MM.1S (cell line): ENCODE results near the gene FMNL1.

Source experiments
- DNase-seq: peaks from one replicate; pipeline ENCODE4 v3.0.0-alpha.2; 2015
- H2AFZ ChIP-seq: fragments of 300-600 bp; sonication (generic); 2 replicates; pipeline ENCODE4 v1.6.0; 2016; ENCODE audit warnings: antibody characterized with exemption, low read length
- H3F3A ChIP-seq: fragments of 300-600 bp; sonication (generic); 2 replicates; pipeline ENCODE4 v1.6.1; 2016; ENCODE audit warnings: mild to moderate bottlenecking, antibody characterized with exemption, low read length, moderate library complexity, mixed read lengths; ENCODE audit not compliant: insufficient read depth
- H3K27ac ChIP-seq: fragments of 300-600 bp; sonication (generic); 2 replicates; pipeline ENCODE4 v1.5.1; 2016; ENCODE audit warnings: mild to moderate bottlenecking, low read length
- H3K27me3 ChIP-seq: fragments of 300-600 bp; sonication (generic); replicated peaks from 2 replicates; pipeline ENCODE4 v1.6.0; 2016; ENCODE audit warnings: low read length; ENCODE audit not compliant: insufficient read depth
- H3K36me3 ChIP-seq: fragments of 300-600 bp; sonication (generic); replicated peaks from 2 replicates; pipeline ENCODE4 v1.6.1; 2016; ENCODE audit warnings: mild to moderate bottlenecking, low read length, mixed read lengths; ENCODE audit not compliant: insufficient read depth
- H3K4me1 ChIP-seq: fragments of 300-600 bp; sonication (generic); 2 replicates; pipeline ENCODE4 v1.6.1; 2016; ENCODE audit warnings: low read length, mixed read lengths
- H3K4me2 ChIP-seq: fragments of 300-600 bp; sonication (generic); 2 replicates; pipeline ENCODE4 v1.6.0; 2016; ENCODE audit warnings: low read depth, low read length
- H3K4me3 ChIP-seq: fragments of 300-600 bp; sonication (generic); 2 replicates; pipeline ENCODE4 v1.5.1; 2016; ENCODE audit warnings: low read length, mixed read lengths
- H3K79me2 ChIP-seq: fragments of 300-600 bp; sonication (generic); 2 replicates; pipeline ENCODE4 v1.6.1; 2016; ENCODE audit warnings: mixed run types, low read length, mixed read lengths
- H3K9ac ChIP-seq: fragments of 300-600 bp; sonication (generic); 2 replicates; pipeline ENCODE4 v1.6.1; 2016; ENCODE audit warnings: low read length, mixed read lengths
- H3K9me2 ChIP-seq: fragments of 300-600 bp; sonication (generic); replicated peaks from 2 replicates; pipeline ENCODE4 v1.6.1; 2016; ENCODE audit warnings: mild to moderate bottlenecking, low read length, mixed read lengths; ENCODE audit not compliant: insufficient read depth
- H3K9me3 ChIP-seq: fragments of 300-600 bp; sonication (generic); replicated peaks from 2 replicates; pipeline ENCODE4 v1.6.1; 2016; ENCODE audit warnings: mild to moderate bottlenecking, low read length, mixed read lengths; ENCODE audit not compliant: insufficient read depth
- H4K20me1 ChIP-seq: fragments of 300-600 bp; sonication (generic); 2 replicates; pipeline ENCODE4 v1.6.1; 2016; ENCODE audit warnings: mild to moderate bottlenecking, low read length, moderate library complexity, mixed read lengths; ENCODE audit not compliant: insufficient read depth
- EZH2 ChIP-seq: fragments of 300-600 bp; sonication (generic); optimal IDR thresholded peaks from 2 replicates; pipeline ENCODE3; 2017; ENCODE audit warnings: low read depth, mild to moderate bottlenecking, antibody characterized with exemption, low read length, mixed read lengths
- EZH2phosphoT487 ChIP-seq: fragments of 300-600 bp; sonication (generic); IDR thresholded peaks from 2 replicates; pipeline ENCODE4 v1.6.1; 2018; ENCODE audit warnings: antibody characterized with exemption, low read length
- TF ChIP-seq, protein P1 (sequence below): fragments of 300-600 bp; sonication (generic); IDR thresholded peaks from 2 replicates; pipeline ENCODE4 v1.5.1; 2016; ENCODE audit warnings: antibody characterized with exemption, low read length, mixed read lengths

FMNL1 gene

DNA sequence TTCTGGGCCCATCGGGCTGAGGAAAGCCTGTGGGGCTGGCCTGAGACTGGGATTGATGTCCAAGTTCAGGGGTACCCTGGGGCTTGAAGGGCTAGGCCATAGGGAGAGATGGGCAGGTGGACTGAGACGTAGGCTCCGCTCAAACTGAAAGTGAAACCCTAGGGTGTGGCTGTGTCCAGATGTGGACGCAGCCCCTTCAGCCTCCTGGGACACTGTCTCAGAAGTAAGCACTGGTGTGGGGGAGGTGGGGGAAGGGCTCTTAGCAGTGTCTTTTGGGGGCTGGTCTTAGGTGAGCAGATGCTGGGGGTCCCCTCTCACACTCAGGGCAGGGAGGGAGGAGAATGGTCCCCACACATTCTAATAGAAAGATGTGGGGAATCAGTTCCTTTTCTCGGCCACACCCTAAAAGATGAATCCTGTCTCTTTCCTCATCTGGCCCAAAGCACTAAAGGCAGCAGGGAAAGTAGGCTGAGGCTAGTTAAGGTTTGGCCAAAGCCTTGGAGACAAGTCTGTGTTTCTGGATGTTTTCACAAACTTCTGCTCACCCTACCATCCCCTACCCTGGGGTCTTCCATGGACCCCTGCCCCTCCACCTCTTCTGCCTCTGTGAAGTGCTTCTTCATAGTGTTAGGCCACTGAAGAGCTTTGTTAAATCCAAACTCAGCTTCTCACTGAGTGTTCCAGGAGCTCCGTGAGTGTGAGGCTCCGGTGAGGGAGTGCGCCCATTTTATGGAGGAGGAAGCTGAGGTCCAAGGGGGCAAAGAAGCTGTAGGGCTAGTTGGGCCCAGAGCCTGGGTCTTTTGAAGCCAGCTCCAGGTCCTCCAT lies 5.6 kb downstream of the FMNL1 start:
- DNase-seq: peak; percentile 89
- H3K9ac ChIP-seq: peak overlapping the region; percentile 98
- H3K4me3 ChIP-seq: peak overlapping the region; percentile 98
- H3F3A ChIP-seq: peaks cover 61% of the 10 kb centered on the region
- H4K20me1 ChIP-seq: no peaks in the 10 kb centered on the region
- H3K9me3 ChIP-seq: no peaks in the 10 kb centered on the region
- H3K27me3 ChIP-seq: no peaks in the 10 kb centered on the region
- no peak overlapping the region for H2AFZ ChIP-seq
- peaks cover 100% of the 10 kb centered on the region for H3K79me2 ChIP-seq
- H3K4me1 ChIP-seq: peaks cover 62% of the 10 kb centered on the region
- peak overlapping the region; percentile 99 for H3K27ac ChIP-seq
- H3K36me3 ChIP-seq: no peaks in the 10 kb centered on the region
- H3K4me2 ChIP-seq: peak overlapping the region; percentile 90
- H3K9me2 ChIP-seq: no peaks in the 10 kb centered on the region
- TF ChIP-seq, protein P1, sequence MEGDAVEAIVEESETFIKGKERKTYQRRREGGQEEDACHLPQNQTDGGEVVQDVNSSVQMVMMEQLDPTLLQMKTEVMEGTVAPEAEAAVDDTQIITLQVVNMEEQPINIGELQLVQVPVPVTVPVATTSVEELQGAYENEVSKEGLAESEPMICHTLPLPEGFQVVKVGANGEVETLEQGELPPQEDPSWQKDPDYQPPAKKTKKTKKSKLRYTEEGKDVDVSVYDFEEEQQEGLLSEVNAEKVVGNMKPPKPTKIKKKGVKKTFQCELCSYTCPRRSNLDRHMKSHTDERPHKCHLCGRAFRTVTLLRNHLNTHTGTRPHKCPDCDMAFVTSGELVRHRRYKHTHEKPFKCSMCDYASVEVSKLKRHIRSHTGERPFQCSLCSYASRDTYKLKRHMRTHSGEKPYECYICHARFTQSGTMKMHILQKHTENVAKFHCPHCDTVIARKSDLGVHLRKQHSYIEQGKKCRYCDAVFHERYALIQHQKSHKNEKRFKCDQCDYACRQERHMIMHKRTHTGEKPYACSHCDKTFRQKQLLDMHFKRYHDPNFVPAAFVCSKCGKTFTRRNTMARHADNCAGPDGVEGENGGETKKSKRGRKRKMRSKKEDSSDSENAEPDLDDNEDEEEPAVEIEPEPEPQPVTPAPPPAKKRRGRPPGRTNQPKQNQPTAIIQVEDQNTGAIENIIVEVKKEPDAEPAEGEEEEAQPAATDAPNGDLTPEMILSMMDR: no peak
- TF ChIP-seq EZH2phosphoT487 (no peak), EZH2 (no peak)

DNA sequence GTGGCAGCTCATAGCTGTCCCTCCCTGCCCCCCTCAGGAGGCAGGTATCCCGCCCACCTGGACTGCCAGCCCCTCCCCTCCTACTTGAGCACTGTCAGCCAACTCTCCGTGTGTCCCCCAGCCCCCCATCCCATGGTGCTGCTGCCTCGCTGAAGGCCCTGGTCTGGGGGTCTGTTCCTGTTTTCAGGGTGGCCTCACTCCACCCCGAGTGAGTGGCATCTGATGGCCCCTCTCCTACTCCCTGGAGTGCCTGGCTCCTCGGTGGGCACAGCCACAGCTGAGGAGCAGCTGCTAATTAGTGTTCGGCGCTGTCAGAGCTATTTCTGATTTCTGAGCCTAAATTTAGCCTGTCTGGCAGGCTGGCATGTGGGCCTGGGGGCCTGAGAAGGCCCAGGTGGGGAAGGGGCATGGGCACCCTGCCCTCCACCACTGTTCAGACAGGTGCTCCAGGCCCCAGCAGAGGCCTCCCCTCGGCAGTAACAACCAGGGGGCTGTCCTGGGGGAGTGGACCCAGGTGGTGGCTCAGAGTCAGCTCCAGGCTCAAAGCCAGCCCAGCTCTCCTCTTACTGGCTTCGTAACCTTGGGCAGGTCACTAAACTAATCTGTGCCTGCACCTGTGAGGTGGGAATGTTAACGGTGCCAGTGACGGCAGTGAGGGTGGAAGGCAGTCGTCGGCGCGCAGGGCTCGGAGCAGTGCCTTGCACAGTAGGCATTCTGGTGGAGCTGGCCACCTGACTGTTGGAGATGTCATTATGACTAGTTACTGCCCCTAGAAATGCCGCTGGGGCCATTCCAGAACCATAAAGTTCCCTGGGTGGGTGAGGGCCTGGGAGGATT lies 6.5 kb downstream of the FMNL1 start:
- no peaks in the 10 kb centered on the region for H3K9me3 ChIP-seq
- TF ChIP-seq EZH2 (no peak), EZH2phosphoT487 (no peak)
- TF ChIP-seq, protein P1: no peak
- H3K9ac ChIP-seq: peak overlapping the region; percentile 98
- H3K79me2 ChIP-seq: peaks cover 100% of the 10 kb centered on the region
- H3K9me2 ChIP-seq: no peaks in the 10 kb centered on the region
- peak overlapping the region; percentile 98 for H3K4me3 ChIP-seq
- H3K27me3 ChIP-seq: no peaks in the 10 kb centered on the region
- H3K36me3 ChIP-seq: 0 out of 2 replicates have a peak, but pooled peaks cover 3% of the 10 kb centered on the region
- peaks cover 58% of the 10 kb centered on the region for H3F3A ChIP-seq
- no peak overlapping the region for H2AFZ ChIP-seq
- H3K4me2 ChIP-seq: peak overlapping the region; percentile 90
- peak; percentile 56 for DNase-seq
- H3K4me1 ChIP-seq: peaks cover 62% of the 10 kb centered on the region
- H3K27ac ChIP-seq: peak overlapping the region; percentile 99
- H4K20me1 ChIP-seq: no peaks in the 10 kb centered on the region

DNA sequence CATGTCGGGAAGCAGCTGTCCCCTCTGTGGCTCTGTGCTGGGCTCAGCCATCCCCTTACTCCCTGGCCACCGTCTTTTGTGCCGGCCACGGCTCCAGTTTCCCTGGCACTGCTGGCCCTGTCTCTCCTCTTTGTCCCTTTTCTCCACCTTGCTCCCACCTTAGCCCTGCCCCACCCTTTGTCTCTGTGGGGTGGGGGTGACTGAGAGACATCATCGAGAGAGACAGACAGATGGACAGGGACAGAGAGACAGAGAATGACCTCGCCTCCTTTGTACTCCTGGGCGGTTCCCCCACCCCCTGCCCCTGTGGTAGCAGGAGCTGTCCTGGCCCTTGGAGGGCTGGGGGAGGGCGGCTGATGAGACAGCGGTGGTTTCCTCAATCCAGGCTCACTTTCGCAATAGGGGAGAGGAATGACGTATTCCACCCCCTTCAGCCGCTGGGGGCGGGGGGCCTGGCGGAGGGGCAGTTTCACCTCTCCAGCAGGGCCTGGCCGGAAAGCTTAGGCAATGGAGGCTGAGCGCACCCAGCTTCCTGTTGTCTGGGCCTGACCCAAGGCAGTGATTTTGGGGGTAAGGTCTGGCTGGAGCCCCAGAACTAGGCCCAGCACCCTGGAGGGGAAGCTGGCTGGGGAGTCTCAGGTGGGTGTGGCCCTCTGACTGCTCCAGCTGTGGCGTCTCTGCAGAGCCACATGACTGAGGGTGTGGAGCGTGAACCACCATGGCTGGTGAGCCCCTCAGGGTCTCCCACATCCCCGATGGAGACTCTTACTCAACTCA lies 7.3 kb downstream of the FMNL1 start:
- peaks cover 100% of the 10 kb centered on the region for H3K79me2 ChIP-seq
- peak overlapping the region; percentile 98 for H3K4me3 ChIP-seq
- 0 out of 2 replicates have a peak, but pooled peaks cover 3% of the 10 kb centered on the region for H3K36me3 ChIP-seq
- peak overlapping the region; percentile 99 for H3K27ac ChIP-seq
- H3K4me1 ChIP-seq: peaks cover 57% of the 10 kb centered on the region
- peak; percentile 83 for DNase-seq
- no peaks in the 10 kb centered on the region for H4K20me1 ChIP-seq
- TF ChIP-seq EZH2 (no peak), EZH2phosphoT487 (no peak)
- TF ChIP-seq, protein P1: no peak
- peak overlapping the region; percentile 90 for H3K4me2 ChIP-seq
- H3K9ac ChIP-seq: peak overlapping the region; percentile 98
- no peaks in the 10 kb centered on the region for H3K9me3 ChIP-seq
- H3K27me3 ChIP-seq: no peaks in the 10 kb centered on the region
- no peak overlapping the region for H2AFZ ChIP-seq
- no peaks in the 10 kb centered on the region for H3K9me2 ChIP-seq
- peaks cover 52% of the 10 kb centered on the region for H3F3A ChIP-seq
